ENCODE measurements around the gene HEY2. TPM values are rescaled to one million over a fixed set of nuclear protein-coding genes. Genes with fewer than 3 reads are reported as not detected.
"Not testable (repeated sequence)": the region's sequence is repeated elsewhere in the genome, so short reads cannot be mapped to it uniquely, and the experiment has no call there.

HEY2 gene
- total RNA-seq, 1 donor from 2014 or later: 0.98 TPM

DNA sequence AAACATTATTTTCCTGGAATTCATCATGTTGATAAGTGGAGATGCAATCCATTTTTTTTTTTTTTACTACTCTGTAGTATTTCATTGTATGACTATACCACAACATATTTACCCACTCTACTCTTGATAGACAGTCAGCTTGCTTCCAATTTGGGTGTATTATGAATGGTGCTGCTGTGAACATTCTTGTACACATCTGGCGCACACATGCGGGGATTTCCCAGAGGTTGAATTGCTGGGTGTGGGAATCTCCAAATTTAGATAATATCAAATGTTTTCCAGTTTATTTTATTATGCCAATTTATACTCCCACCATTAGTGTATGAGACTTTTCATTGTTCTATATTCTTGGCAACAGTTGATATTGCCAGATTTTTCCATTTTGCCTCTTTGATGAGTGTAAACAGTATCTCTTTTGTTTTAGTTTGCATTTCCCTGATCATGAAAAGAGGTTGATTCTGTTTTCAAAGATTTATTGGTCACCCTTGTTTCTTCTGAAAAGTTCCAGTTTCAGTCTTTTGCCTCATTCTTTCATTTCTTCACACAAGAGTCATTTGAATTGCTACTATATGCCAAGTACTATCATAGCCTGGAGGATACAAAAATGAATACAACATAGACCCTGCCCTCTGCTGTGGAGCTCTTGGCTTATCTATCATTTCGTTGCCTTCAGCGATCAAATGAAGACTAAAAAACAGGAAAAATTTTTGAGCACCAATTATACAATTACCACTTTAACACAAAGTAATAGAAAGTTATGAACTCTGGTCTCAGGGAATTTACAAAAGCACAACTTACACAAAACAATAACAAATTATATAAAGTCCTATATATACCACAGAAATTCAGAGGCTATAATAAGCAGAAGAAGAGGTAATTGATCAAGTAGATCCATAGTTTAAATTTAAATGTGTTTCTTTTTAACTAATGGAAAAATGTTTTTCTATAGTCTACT is 24.2 kb downstream of the HEY2 start:
- H3K4me1 ChIP-seq: no peaks in the 10 kb centered on the region
- H3K27me3 ChIP-seq: no peaks in the 10 kb centered on the region
- no peak overlapping the region for H3K4me3 ChIP-seq
- TF ChIP-seq, protein P1, sequence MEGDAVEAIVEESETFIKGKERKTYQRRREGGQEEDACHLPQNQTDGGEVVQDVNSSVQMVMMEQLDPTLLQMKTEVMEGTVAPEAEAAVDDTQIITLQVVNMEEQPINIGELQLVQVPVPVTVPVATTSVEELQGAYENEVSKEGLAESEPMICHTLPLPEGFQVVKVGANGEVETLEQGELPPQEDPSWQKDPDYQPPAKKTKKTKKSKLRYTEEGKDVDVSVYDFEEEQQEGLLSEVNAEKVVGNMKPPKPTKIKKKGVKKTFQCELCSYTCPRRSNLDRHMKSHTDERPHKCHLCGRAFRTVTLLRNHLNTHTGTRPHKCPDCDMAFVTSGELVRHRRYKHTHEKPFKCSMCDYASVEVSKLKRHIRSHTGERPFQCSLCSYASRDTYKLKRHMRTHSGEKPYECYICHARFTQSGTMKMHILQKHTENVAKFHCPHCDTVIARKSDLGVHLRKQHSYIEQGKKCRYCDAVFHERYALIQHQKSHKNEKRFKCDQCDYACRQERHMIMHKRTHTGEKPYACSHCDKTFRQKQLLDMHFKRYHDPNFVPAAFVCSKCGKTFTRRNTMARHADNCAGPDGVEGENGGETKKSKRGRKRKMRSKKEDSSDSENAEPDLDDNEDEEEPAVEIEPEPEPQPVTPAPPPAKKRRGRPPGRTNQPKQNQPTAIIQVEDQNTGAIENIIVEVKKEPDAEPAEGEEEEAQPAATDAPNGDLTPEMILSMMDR (IDR thresholded peaks at IDR 0.05): no peak
- TF ChIP-seq POLR2AphosphoS5 (IDR thresholded peaks at IDR 0.05; ENCODE audit: insufficient read depth in 1 of 2, low read depth in 1 of 2) (no peak), POLR2A (IDR thresholded peaks at IDR 0.05) (no peak)
- no peaks in the 10 kb centered on the region for H3K9me3 ChIP-seq
- no peak for DNase-seq (ENCODE audit: extremely low spot score in 2 of 2)
- no peak overlapping the region for H3K27ac ChIP-seq
- H3K36me3 ChIP-seq: no peaks in the 10 kb centered on the region
- intact Hi-C loops (cut with DNase I): no loop called here

DNA sequence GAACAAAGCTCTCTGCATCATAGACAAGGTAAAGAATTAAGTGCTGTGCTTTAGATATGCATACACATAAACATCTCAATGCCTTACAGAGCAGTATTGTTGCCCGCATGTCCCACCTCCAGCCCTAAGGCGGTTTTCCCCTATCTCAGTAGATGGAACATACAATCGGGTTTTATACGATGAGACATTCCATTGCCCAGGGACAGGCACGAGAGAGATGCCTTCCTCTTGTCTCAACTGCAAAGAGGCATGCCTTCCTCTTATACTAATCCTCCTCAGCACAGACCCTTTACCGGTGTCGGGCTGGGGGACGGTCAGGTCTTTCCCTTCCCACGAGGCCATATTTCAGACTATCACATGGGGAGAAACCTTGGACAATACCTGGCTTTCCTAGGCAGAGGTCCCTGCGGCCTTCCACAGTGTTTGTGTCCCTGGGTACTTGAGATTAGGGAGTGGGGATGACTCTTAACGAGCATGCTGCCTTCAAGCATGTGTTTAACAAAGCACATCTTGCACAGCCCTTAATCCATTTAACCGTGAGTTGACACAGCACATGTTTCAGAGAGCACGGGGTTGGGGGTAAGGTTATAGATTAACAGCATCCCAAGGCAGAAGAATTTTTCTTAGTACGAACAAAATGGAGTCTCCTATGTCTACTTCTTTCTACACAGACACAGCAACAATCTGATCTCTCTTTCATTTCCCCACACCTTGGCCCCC is 26.8 kb downstream of the HEY2 start:
- H3K4me3 ChIP-seq; H3K9me3 ChIP-seq; H3K27me3 ChIP-seq; DNase-seq (ENCODE audit: extremely low spot score in 2 of 2); H3K27ac ChIP-seq; H3K36me3 ChIP-seq; intact Hi-C loops (cut with DNase I); H3K4me1 ChIP-seq: not testable (repeated sequence)

DNA sequence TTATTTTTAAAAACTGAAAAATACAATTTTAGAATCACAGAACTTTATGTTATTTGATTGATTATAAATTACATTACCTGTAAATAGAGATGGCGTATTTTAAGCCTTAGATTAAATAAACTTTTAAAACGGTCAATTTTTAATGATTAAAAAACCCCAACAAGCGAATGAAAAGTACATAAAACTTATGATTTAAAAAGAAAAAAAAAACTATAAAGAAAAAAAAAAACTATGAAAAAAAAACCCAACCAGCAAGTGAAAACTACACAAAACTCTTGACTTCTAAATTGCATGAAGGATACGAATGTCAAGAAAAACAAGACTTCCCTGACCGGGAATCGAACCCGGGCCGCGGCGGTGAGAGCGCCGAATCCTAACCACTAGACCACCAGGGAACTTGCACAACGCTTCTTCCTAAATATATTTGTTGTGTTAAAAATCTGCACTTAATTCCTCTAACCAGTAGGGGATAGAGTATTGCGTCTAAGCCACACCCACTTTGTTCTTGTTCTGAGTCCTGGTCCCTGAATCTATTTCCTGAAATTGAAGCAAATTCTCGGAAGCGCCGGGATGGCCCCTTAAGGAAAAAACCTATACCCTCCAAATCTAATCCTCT is 30.6 kb downstream of the HEY2 start:
- H3K4me1 ChIP-seq: peaks cover 8% of the 10 kb centered on the region
- DNase-seq (ENCODE audit: extremely low spot score in 2 of 2): peak in 1 of 2 donors; percentile 96
- H3K4me3 ChIP-seq: peak overlapping the region; percentile 59 to 70
- no peaks in the 10 kb centered on the region for H3K9me3 ChIP-seq
- no peaks in the 10 kb centered on the region for H3K27me3 ChIP-seq
- intact Hi-C loops (cut with DNase I): loop anchor here (5.0 kb wide), 1 partner anchor 177 kb away; the partner anchor contains the start of gene HINT3
- H3K27ac ChIP-seq: peak overlapping the region; percentile 86
- no peaks in the 10 kb centered on the region for H3K36me3 ChIP-seq
- no peak for TF ChIP-seq POLR2A (IDR thresholded peaks at IDR 0.05)
- TF ChIP-seq, protein P1 (IDR thresholded peaks at IDR 0.05): peak in 1 of 3 experiments; percentile 34
- peak in 1 of 2 donors; percentile 94 for TF ChIP-seq POLR2AphosphoS5 (IDR thresholded peaks at IDR 0.05; ENCODE audit: insufficient read depth in 1 of 2, low read depth in 1 of 2)

DNA sequence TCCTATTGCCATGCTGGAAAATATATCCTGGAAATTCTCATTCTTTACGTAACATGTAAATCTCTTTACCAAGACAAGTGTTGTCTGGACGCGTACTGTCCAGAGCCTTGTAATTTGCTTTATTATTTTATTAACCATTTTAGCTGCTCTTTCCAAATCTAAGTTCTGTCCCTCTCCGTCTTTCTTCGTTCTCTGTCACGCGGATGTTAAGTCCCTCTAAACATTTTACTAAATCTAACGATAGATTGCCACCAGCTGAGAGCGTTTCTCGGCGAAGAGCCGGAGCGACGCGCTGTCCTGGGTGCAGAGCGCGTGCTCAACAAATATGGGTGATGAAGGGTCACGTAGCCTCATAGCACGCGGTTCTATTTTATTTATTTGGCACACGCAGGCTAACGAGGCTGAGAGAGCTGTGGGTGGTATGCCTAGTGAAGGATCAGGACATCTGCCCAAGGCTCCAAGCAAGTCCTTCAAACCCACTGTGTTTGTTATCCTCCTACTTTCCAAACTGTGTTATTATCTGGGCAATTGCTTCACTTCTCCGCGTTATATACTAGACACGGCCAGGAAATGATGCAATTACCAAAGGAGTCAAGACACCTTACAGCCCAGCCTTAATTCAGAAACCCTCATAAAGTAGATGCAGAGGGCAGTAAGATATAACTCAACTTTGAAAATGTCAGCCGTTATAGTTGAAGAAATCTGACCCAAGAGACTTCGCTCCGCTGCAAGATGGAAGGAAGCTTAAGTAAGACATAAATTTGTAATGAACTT is 31.3 kb downstream of the HEY2 start:
- Histone ChIP-seq H3K27ac (peak overlapping the region; percentile 86), H3K4me3 (peak overlapping the region; percentile 59 to 70), H3K36me3 (no peaks in the 10 kb centered on the region), H3K27me3 (no peaks in the 10 kb centered on the region), H3K9me3 (no peaks in the 10 kb centered on the region), H3K4me1 (peaks cover 8% of the 10 kb centered on the region)
- TF ChIP-seq POLR2A (IDR thresholded peaks at IDR 0.05): peak in 1 of 2 donors; percentile 62
- TF ChIP-seq, protein P1 (IDR thresholded peaks at IDR 0.05): no peak
- peak; percentile 36 to 74 for TF ChIP-seq POLR2AphosphoS5 (IDR thresholded peaks at IDR 0.05; ENCODE audit: insufficient read depth in 1 of 2, low read depth in 1 of 2)
- peak in 1 of 2 donors; percentile 90 for DNase-seq (ENCODE audit: extremely low spot score in 2 of 2)
- intact Hi-C loops (cut with DNase I): loop anchor here (5.0 kb wide), 1 partner anchor 177 kb away; the partner anchor contains the start of gene HINT3
